ENCODE measurements around the gene FOXK1.

Gene FOXK1

GRCh38 chr7:4725014-4725849 lies 43.1 kb downstream of the FOXK1 start:
- DNase-seq = peak; percentile 55

- DNase-seq = no peak
Observed at GRCh38 chr7:4725850-4726450, 43.9 kb downstream of the FOXK1 start.

GRCh38 chr7:4726566-4726965 lies 44.5 kb downstream of the FOXK1 start:
- no peak for DNase-seq

GRCh38 chr7:4727914-4728705 lies 46.0 kb downstream of the FOXK1 start:
- DNase-seq = no peak

- no peak for DNase-seq
Observed at GRCh38 chr7:4729266-4729665, 47.2 kb downstream of the FOXK1 start.

GRCh38 chr7:4730276-4730675 lies 48.2 kb downstream of the FOXK1 start:
- no peak for DNase-seq

GRCh38 chr7:4730971-4731370 lies 48.9 kb downstream of the FOXK1 start:
- no peak for DNase-seq

GRCh38 chr7:4731803-4732202 lies 49.7 kb downstream of the FOXK1 start:
- DNase-seq = no peak

- DNase-seq = no peak
Observed at GRCh38 chr7:4733936-4734528, 51.9 kb downstream of the FOXK1 start.

- no peak for DNase-seq
Observed at GRCh38 chr7:4734587-4735345, 52.7 kb downstream of the FOXK1 start.

GRCh38 chr7:4737300-4737699 lies 55.2 kb downstream of the FOXK1 start:
- no peak for DNase-seq

- DNase-seq = peak; percentile 74
Observed at GRCh38 chr7:4738711-4739527, 56.8 kb downstream of the FOXK1 start.

GRCh38 chr7:4739528-4739992 lies 57.5 kb downstream of the FOXK1 start:
- peak; percentile 51 for DNase-seq

GRCh38 chr7:4740796-4741195 lies 58.7 kb downstream of the FOXK1 start:
- DNase-seq = no peak

- no peak for DNase-seq
Observed at GRCh38 chr7:4742051-4742573, 60.0 kb downstream of the FOXK1 start.

- DNase-seq = no peak
Observed at GRCh38 chr7:4742852-4743251, 60.8 kb downstream of the FOXK1 start.

GRCh38 chr7:4744391-4745264 lies 62.5 kb downstream of the FOXK1 start:
- peak; percentile 97 for DNase-seq

- no peak for DNase-seq
Observed at GRCh38 chr7:4745265-4745919, 63.3 kb downstream of the FOXK1 start.
